ENCODE data around the gene NHLH2. TPM values are rescaled to one million over a fixed set of nuclear protein-coding genes. Genes with fewer than 3 reads are reported as not detected.
A peak's percentile ranks its signal among the peaks of the same experiment; 100 is the strongest.

The NHLH2 gene
- total RNA-seq, 1 experiment from 2014 or later: 1.2 TPM

- no peak overlapping the region for H3T11ph ChIP-seq (ENCODE audit: low read length)
- no peaks in the 10 kb centered on the region; a peak in 2 of 5 replicates for H3K9me3 Mint-ChIP-seq
- no peak overlapping the region for H3K27ac ChIP-seq (ENCODE audit: insufficient read length, low read depth, low read length)
- H3K4me3 Mint-ChIP-seq: peak overlapping the region; percentile 81 to 90
- H3K23me2 ChIP-seq (ENCODE audit: insufficient read length, low read depth, low read length, poor library complexity, severe bottlenecking): peaks cover 22% of the 10 kb centered on the region
- no peaks in the 10 kb centered on the region for H3K36me3 Mint-ChIP-seq (ENCODE audit: insufficient read depth in 1 of 3, low read depth in 3 of 3)
- no peaks in the 10 kb centered on the region for H3K79me2 ChIP-seq (ENCODE audit: insufficient read depth, low read length)
- no peak overlapping the region for H2AFZ ChIP-seq (ENCODE audit: low read length)
- H2BK120ac ChIP-seq (ENCODE audit: low read depth, low read length, poor library complexity, severe bottlenecking): no peak overlapping the region
- no peak for DNase-seq
- peak overlapping the region; percentile 90 for H3K18ac ChIP-seq (ENCODE audit: insufficient read length, low read depth, low read length)
- H3K4me1 Mint-ChIP-seq: peaks cover 12 to 24% of the 10 kb centered on the region in 2 experiments
- no peak overlapping the region for H2BK15ac ChIP-seq (ENCODE audit: low read depth, low read length)
- peak overlapping the region; percentile 16; the same call in 1 of the 2 replicates for H3K14ac ChIP-seq (ENCODE audit: insufficient read depth, low read length)
- H2BK5ac ChIP-seq (ENCODE audit: insufficient read length, low read length): no peak overlapping the region
- H3K27me3 Mint-ChIP-seq (ENCODE audit: low read depth): peaks cover 35% of the 10 kb centered on the region
- no peak overlapping the region for H2AK5ac ChIP-seq (ENCODE audit: insufficient read length, low read length)
- peak overlapping the region; percentile 40 for H3K9ac ChIP-seq (ENCODE audit: extremely low read depth, insufficient read length, low read length)
- no peaks in the 10 kb centered on the region for H4K20me1 ChIP-seq (ENCODE audit: control insufficient read depth, insufficient read depth, insufficient read length)
- H4K5ac ChIP-seq (ENCODE audit: insufficient read length, low read depth, low read length): no peak overlapping the region
- no peaks in the 10 kb centered on the region for H3K79me1 ChIP-seq (ENCODE audit: insufficient read depth, low read depth, low read length, poor library complexity, severe bottlenecking)
- peak overlapping the region in 1 of 3 experiments; percentile 28; a peak in 1 of 7 replicates for H3K27ac Mint-ChIP-seq
- H3K4me2 ChIP-seq (ENCODE audit: insufficient read depth, insufficient read length, low read length): peak overlapping the region; percentile 63
- no peak overlapping the region for H2BK12ac ChIP-seq (ENCODE audit: insufficient read length, low read depth, low read length)
- no peaks in the 10 kb centered on the region for H3K4me1 ChIP-seq (ENCODE audit: insufficient read depth, low read length)
- no CpG with 5 or more reads among the region's 23 CpGs for WGBS (ENCODE audit: extremely low coverage, insufficient read length, low lambda C conversion rate)
- H3K27me3 ChIP-seq (ENCODE audit: insufficient read depth, low read length): peaks cover 2% of the 10 kb centered on the region; the same call in 1 of the 2 replicates
- TF ChIP-seq CTCF (conservative IDR thresholded peaks at IDR 0.05): no peak
- no peak overlapping the region for H4K8ac ChIP-seq (replicated peaks; ENCODE audit: insufficient read length, low read depth, low read length)
- H3K9me3 ChIP-seq (ENCODE audit: control insufficient read depth, low read depth, low read length): no peaks in the 10 kb centered on the region
- no peak overlapping the region for H3K4ac ChIP-seq (ENCODE audit: low read depth, low read length)
- no peak overlapping the region for H3K56ac ChIP-seq (ENCODE audit: insufficient read length, low read depth, low read length)
- H3K23ac ChIP-seq (ENCODE audit: insufficient read length, low read depth, low read length): no peak overlapping the region
- no peak overlapping the region for H4K91ac ChIP-seq (ENCODE audit: insufficient read length, low read depth, low read length)
- no peak overlapping the region for H2BK20ac ChIP-seq (ENCODE audit: low read depth, low read length, poor library complexity, severe bottlenecking)
Measured at GRCh38 chr1:115839679-115840237, 1.2 kb downstream of the NHLH2 start.
